Esophagus muscularis mucosa (tissue), 4 donors: Measurements from ENCODE around the gene TMEM156. TPM values are rescaled to one million over a fixed set of nuclear protein-coding genes. Genes with fewer than 3 reads are reported as not detected.

Source experiments
- DNase-seq: peaks from one replicate; pipeline ENCODE4 v3.0.0-alpha.2; 2017; ENCODE audit errors: extremely low spot score
- H3K27ac ChIP-seq, 4 donors: fragments of 200-600 bp; sonication (generic); replicated peaks in 1 of 4; 1 replicate in 3 of 4; 2 replicates in 1 of 4; pipeline ENCODE4 v1.5.1; 2016 to 2019; ENCODE audit warnings: mild to moderate bottlenecking in 1 of 4
- H3K27me3 ChIP-seq, 4 donors: fragments of 200-600 bp; sonication (generic); one replicate each; pipeline versions ENCODE4 v1.5.1 to v1.6.0; 2016 to 2019
- H3K36me3 ChIP-seq, 4 donors: fragments of 200-600 bp; sonication (generic); one replicate each; pipeline ENCODE4 v1.5.1; 2016 to 2019
- H3K4me1 ChIP-seq, 4 donors: fragments of 200-600 bp; sonication (generic); one replicate each; pipeline ENCODE4 v1.5.1; 2016 to 2019
- H3K4me3 ChIP-seq, 4 donors: fragments of 200-600 bp; sonication (generic); 1 replicate in 2 of 4; 2 replicates in 2 of 4; pipeline ENCODE4 v1.5.1; 2016 to 2019; ENCODE audit warnings: mild to moderate bottlenecking in 4 of 4, moderate library complexity in 1 of 4
- H3K9me3 ChIP-seq, 4 donors: fragments of 200-600 bp; sonication (generic); 1 replicate in 3 of 4; 2 replicates in 1 of 4; pipeline ENCODE4 v1.5.1; 2016 to 2019
- EP300 ChIP-seq: sonication (generic); formaldehyde crosslinking; IDR thresholded peaks from one replicate; pipeline ENCODE4 v1.6.1; 2017; ENCODE audit warnings: antibody characterized with exemption
- POLR2A ChIP-seq: fragments of 450-650 bp; IDR thresholded peaks from one replicate; pipeline ENCODE4 v1.6.1; 2017; ENCODE audit warnings: antibody characterized with exemption, moderate library complexity, mild to moderate bottlenecking, low read depth
- POLR2AphosphoS5 ChIP-seq, 2 donors: sonication (generic); formaldehyde crosslinking; IDR thresholded peaks; one replicate each; pipeline ENCODE4 v1.6.1; 2017; ENCODE audit warnings: antibody characterized with exemption in 2 of 2
- WGBS: methylation state at CpG from one replicate; pipeline ENCODE4 v1.1.5; 2018; 5-methylcytosine and 5-hydroxymethylcytosine counted together
- intact Hi-C: fragments of 100-400 bp; cut with DNase I; formaldehyde crosslinking; loops from one replicate; pipeline ENCODE4 v1.15.1; 2023
- total RNA-seq, 4 donors: library from RNA; depleted of rRNA; stranded (reverse); fragments of >200 nt; gene quantifications; one replicate each; pipeline versions ENCODE4 v1.1.0 to v1.2.1, GENCODE V29; 2016
- TF ChIP-seq, protein P1 (sequence below), 3 experiments: fragments of 200-600 bp in 2 of 3; fragments of 450-650 bp in 1 of 3; sonication (generic) in 2 of 3; IDR thresholded peaks; one replicate each; pipeline ENCODE4 v1.5.1; 2017 to 2019; ENCODE audit warnings: antibody characterized with exemption in 3 of 3, mild to moderate bottlenecking in 2 of 3, moderate library complexity in 1 of 3

The TMEM156 gene
- total RNA-seq, 4 donors from 2014 or later = 0.50 TPM; not detected in 3

- no peak for TF ChIP-seq EP300
- no peak for TF ChIP-seq POLR2A
- TF ChIP-seq, protein P1, sequence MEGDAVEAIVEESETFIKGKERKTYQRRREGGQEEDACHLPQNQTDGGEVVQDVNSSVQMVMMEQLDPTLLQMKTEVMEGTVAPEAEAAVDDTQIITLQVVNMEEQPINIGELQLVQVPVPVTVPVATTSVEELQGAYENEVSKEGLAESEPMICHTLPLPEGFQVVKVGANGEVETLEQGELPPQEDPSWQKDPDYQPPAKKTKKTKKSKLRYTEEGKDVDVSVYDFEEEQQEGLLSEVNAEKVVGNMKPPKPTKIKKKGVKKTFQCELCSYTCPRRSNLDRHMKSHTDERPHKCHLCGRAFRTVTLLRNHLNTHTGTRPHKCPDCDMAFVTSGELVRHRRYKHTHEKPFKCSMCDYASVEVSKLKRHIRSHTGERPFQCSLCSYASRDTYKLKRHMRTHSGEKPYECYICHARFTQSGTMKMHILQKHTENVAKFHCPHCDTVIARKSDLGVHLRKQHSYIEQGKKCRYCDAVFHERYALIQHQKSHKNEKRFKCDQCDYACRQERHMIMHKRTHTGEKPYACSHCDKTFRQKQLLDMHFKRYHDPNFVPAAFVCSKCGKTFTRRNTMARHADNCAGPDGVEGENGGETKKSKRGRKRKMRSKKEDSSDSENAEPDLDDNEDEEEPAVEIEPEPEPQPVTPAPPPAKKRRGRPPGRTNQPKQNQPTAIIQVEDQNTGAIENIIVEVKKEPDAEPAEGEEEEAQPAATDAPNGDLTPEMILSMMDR (IDR thresholded peaks at IDR 0.05) = no peak
- TF ChIP-seq POLR2AphosphoS5 (IDR thresholded peaks at IDR 0.05) = no peak
- Histone ChIP-seq H3K4me3 (no peak overlapping the region), H3K4me1 (peaks cover 0 to 35% (median 24%) of the 10 kb centered on the region in 4 donors), H3K9me3 (no peaks in the 10 kb centered on the region), H3K27me3 (no peaks in the 10 kb centered on the region), H3K36me3 (no peaks in the 10 kb centered on the region), H3K27ac (no peak overlapping the region)
- WGBS = 98% methylated on average over 2 of the region's 2 CpGs
- intact Hi-C loops = no loop called here
- DNase-seq = no peak
These were observed 34.8 kb upstream of the TMEM156 start for GRCh38 chr4:39067031-39067430.

DNA sequence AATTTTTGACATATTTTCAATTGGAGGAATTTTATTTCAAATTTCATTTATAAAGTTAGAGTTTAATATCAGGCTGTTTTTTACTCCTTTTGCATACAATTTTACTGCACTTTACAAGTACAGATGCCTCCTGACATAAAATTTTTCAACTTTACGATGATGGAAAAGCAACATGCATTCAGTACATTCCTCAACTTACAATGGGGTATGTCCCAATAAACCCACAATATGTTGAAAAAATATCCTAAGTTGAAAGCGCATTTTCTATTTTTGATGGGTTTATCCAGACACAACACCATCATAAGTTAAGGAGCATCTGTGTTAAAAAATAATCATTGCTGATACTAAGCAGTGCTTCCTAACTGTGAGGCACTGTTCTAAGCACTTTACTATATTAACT, 34.2 kb upstream of the TMEM156 start:
- Histone ChIP-seq H3K27me3 (no peaks in the 10 kb centered on the region), H3K4me1 (peaks cover 0 to 39% (median 29%) of the 10 kb centered on the region in 4 donors), H3K36me3 (no peaks in the 10 kb centered on the region), H3K27ac (no peak overlapping the region), H3K4me3 (no peak overlapping the region), H3K9me3 (no peaks in the 10 kb centered on the region)
- TF ChIP-seq EP300 (no peak), POLR2A (no peak), POLR2AphosphoS5 (IDR thresholded peaks at IDR 0.05) (no peak)
- TF ChIP-seq, protein P1 (IDR thresholded peaks at IDR 0.05) = no peak
- DNase-seq = no peak
- 96% methylated on average over 2 of the region's 2 CpGs for WGBS
- intact Hi-C loops = no loop called here

DNA sequence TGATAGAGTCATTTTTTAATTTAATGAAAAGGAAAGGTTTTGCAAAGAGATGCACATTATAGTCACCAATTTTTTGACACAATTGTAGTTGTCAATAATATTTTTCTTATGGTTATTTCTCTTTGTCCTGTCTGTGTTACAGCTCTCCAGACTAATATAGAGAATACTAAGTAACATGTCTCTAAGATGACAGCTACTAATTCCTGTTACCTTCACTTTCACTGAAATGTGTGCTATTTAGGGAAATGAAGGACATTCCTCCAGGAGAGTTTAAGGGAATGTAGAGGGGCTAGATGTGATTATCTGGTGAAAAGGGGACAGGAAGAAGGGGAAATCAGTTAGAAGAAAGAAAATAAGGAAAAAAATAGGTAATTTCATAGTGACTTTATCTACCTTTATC, 31.2 kb upstream of the TMEM156 start:
- H3K4me1 ChIP-seq = peaks cover 0 to 33% (median 29%) of the 10 kb centered on the region in 4 donors
- no peak overlapping the region for H3K4me3 ChIP-seq
- H3K27ac ChIP-seq = no peak overlapping the region
- no peaks in the 10 kb centered on the region for H3K27me3 ChIP-seq
- no peaks in the 10 kb centered on the region for H3K9me3 ChIP-seq
- intact Hi-C loops = no loop called here
- no peak for DNase-seq
- TF ChIP-seq POLR2AphosphoS5 (IDR thresholded peaks at IDR 0.05) (no peak), POLR2A (no peak), EP300 (no peak)
- TF ChIP-seq, protein P1 (IDR thresholded peaks at IDR 0.05) = no peak
- H3K36me3 ChIP-seq = no peaks in the 10 kb centered on the region

DNA sequence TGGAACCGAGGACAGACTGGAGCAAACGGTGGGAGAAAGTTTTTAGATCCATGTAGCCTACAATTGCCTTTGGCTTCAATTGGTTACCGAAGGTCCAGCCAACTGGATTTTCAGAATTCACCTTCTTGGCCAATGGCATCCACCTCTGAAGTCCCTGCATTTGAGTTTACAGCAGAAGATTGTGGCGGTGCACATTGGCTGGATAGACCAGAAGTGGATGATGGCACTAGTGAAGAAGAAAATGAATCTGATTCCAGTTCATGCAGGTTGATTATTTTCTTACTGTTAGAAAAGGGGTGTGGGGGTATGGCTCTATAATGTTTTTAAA, 30.5 kb upstream of the TMEM156 start:
- Histone ChIP-seq H3K4me3 (no peak overlapping the region), H3K27me3 (no peaks in the 10 kb centered on the region), H3K4me1 (peaks cover 0 to 26% (median 26%) of the 10 kb centered on the region in 4 donors), H3K36me3 (no peaks in the 10 kb centered on the region), H3K27ac (no peak overlapping the region), H3K9me3 (no peaks in the 10 kb centered on the region)
- DNase-seq = no peak
- whole genome bisulfite sequencing = 72% methylated on average over 4 of the region's 4 CpGs
- TF ChIP-seq, protein P1 (IDR thresholded peaks at IDR 0.05) = no peak
- TF ChIP-seq EP300 = no peak
- TF ChIP-seq POLR2AphosphoS5 (IDR thresholded peaks at IDR 0.05) = no peak
- no peak for TF ChIP-seq POLR2A
- intact Hi-C loops = no loop called here

DNA sequence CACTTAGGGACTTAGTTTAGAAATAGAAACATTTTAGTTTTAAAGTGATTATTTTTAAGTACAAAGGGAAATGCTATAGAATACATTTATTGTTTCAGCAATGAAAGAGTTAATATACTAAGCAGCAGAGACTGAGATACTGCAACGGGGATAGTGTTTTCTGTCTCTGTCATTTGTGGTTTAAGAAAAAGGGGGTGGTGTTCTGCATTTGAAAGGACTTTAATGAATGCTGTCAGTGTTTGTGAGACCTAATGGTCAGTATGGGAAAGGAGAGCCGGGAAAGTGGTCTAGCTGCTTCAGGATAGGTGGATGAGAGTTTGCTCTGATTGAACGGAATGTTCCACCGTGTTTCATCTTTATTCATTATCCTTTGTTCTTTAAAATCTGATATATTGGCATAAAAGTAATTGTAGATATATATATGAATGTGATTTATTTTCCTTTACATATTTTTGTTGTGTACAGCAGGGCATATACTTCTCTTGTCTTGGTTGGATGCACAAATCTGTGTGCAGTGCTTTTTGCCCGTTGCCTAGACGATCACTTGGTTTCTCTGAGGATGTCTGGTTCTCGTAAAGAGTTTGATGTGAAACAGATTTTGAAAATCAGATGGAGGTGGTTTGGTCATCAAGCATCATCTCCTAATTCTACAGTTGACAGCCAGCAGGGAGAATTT, 30.0 kb upstream of the TMEM156 start, which contains the start of gene KLHL5:
KLHL5 (plus strand) TSS at position 139 of the 676 bp plus-strand sequence; CDS start at position 560, 421 bp downstream.
- no peak within 1 kb of the TSS for H3K27ac ChIP-seq
- DNase-seq = no peak
- no peak within 1 kb of the TSS for H3K4me3 ChIP-seq
- 56% methylated on average over 7 of the region's 7 CpGs for WGBS
- H3K4me1 ChIP-seq = peaks cover 0 to 25% (median 22%) of the 10 kb centered on the region in 4 donors
- H3K27me3 ChIP-seq = no peaks in the 10 kb centered on the region
- no peaks in the 10 kb centered on the region for H3K9me3 ChIP-seq
- intact Hi-C loops = no loop called here
- TF ChIP-seq EP300 (no peak), POLR2A (no peak), POLR2AphosphoS5 (IDR thresholded peaks at IDR 0.05) (no peak)
- TF ChIP-seq, protein P1 (IDR thresholded peaks at IDR 0.05) = no peak
- no peaks in the 10 kb centered on the region for H3K36me3 ChIP-seq
